Limb (tissue), 2 donors: ENCODE measurements around the gene PTRH1.
"Not testable (repeated sequence)": the region's sequence is repeated elsewhere in the genome, so short reads cannot be mapped to it uniquely, and the experiment has no call there.

Source experiments
- DNase-seq, 2 donors: peaks; one replicate each; pipeline ENCODE4 v3.0.0-alpha.2; 2016; ENCODE audit errors: extremely low spot score in 2 of 2

PTRH1 gene

GRCh38 chr9:127715470-127716337, at the start of gene PTRH1, which contains the start of gene TTC16:
PTRH1 (minus strand) TSS chr9:127715663; CDS start chr9:127715639, 24 bp downstream.
TTC16 (plus strand) TSS chr9:127716079; CDS start chr9:127716146, 67 bp downstream.
- DNase-seq: peak; percentile 96 to 98

GRCh38 chr9:127763918-127764384, 48.5 kb upstream of the PTRH1 start:
- peak in 1 of 2 donors; percentile 42 for DNase-seq

- no peak for DNase-seq
These were observed 46.7 kb upstream of the PTRH1 start for GRCh38 chr9:127762111-127762676.

- no peak for DNase-seq
These were observed 46.1 kb upstream of the PTRH1 start for GRCh38 chr9:127761491-127761956.

- no peak for DNase-seq
These were observed 45.6 kb upstream of the PTRH1 start for GRCh38 chr9:127761061-127761460.

DNA sequence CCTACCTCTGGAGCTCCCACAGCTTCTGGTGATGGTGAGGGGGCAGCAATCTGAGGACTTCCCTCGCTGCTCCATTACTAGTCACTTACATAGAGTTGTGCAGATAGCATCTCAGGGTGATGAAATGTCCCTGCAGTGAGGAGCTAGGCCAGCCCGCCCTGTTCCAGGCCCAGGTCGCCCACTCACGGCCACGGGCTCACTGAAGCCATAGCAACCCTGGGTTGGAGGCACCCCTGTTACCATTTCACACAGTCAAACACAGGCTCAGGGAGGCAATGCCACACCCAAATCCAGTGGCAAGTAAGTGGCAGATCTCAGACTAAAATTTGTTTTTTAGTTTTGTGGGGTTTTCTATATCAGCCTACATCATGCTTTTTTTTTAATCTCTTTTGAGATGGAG, 43.4 kb upstream of the PTRH1 start:
- no peak for DNase-seq

DNA sequence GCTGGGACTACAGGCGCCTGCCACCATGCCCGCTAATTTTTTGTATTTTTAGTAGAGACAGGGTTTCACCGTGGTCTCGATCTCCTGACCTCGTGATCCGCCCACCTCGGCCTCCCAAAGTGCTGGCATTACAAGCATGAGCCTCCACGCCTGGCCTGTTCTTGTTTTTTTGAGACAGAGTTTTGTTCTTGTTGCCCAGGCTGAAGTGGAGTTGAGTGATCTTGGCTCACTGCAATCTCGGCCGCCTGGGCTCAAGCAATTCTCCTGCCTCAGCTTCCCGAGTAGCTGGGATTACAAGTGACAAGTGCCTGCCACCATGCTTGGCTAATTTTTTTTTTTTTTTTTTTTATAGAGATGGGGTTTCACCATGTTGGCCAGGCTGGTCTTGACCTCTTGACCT, 41.3 kb upstream of the PTRH1 start:
- DNase-seq: not testable (repeated sequence)

DNA sequence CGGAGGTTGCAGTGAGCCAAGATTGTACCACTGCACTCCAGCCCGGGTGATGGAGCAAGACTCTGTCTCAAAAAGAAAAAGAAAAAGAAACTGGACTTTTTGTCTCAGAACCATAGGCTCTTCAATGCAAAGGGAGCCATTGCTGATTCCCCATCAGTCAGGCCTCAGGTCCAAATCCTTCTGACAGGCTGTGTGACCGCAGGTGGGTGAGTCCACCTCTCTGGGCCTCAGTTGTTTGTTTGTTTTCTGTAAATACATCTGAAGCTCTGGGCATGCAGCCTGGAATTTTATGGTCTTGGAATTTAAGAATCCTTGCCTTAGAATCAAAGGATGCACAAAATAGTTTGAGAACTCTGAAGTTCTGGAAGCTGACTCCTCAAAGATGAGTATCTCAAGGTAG, 40.8 kb upstream of the PTRH1 start:
- no peak for DNase-seq

DNA sequence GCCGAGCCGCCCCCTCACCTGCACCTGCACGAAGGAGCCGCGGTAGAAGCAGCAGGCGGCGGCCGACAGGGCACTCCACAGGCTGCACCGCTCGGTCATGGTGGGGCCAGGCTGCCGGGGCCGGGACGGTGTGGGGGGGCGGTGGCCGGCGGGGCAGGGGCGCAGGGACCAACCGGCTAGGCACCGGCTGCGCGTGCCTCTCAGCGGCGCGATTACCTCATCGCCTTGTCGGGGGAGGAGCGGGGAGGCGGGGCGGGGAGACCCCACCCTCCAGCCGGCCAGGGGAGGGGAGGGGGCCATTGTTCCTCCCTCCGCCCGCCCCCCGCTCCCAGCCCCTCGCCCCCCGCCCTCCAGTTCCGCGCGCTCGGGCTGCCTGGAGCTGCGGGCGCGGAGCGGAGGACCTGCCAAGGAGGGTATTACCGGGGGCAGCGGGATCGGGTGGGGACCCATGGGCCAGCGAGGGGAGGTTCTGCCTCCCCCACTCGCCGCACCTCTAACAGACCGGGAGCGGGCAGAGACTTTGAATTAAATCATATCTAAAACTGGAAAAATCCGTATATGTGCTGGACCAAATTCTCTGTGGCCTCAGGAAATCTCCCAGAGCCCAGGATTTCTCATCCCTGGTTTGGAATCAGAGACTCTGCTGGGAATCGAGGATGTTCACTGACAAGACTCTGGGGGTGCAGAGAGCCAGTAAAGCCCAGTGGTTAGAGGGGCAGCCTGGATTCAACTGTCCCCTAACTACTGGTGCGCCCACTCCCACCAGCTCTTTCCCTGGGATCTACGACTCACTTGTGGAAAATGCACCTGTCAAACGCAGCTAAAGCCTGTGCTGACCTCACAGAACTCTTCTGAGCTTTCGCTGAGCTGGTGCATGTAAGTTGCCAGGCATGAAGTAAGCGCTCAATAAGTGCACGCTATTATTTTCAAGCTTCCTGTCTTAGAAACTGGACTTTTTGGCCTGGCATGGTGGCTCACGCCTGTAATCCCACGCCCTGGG, 39.9 kb upstream of the PTRH1 start:
- peak in 1 of 2 donors; percentile 86 for DNase-seq

- DNase-seq: peak in 1 of 2 donors; percentile 81
These were observed 38.9 kb upstream of the PTRH1 start for GRCh38 chr9:127754099-127755060.

GRCh38 chr9:127753622-127754021, 38.2 kb upstream of the PTRH1 start:
- no peak for DNase-seq

DNA sequence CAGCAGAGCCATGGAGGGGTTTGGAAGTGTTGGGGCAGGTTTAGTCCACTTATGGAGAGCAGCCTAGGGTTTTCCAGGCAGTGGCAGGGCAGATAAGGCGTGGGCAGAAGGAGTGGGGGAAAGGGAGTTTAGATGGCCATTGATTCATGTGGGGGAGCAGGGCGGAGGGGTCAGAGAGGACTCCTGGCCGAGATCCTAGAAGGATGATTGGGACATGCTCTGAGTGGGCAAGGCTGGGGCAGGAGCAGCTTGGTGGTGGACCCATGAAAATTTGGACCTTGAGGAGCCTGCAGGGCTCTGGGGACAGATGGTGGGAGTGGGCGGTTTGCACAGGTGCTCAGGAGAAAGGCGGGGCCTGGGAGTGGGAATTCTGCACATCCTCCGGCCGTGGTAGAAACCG, 37.7 kb upstream of the PTRH1 start:
- no peak for DNase-seq

DNA sequence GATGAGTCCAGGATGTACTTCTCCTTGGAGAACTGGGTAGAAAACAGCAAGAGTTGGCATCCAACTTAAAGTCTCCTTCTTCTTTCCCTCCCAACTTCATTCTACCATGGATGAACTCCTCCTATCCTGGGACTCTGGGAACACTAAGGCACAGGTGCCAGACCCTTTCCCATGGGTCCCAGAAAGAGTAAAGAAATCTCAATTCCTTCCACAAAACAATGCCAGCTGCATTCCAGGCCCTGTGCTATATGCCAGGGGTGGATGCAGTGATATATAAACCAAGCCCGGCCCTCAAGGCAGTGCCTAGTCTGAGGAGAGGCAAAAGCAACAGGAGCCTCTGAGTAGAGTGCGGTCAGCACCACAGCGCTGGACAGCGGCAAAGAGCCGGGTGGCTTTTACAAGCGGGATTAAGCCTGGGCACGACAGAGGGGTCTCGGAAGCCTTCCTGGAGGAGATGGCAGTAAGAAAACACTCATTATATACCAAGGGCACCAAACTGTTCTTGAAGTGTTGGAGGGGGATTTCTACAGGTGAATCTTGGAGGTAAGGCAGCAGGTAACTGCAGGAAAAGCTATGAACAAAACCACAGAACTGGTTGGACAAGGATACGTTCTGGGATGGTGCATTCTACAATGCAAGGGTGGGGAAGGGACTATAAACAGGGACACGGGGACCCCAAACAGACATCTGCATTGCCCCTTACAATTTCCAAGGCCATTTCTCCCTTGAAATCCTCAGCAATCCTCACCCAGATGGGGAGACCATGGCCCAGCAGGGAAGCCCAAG, 36.0 kb upstream of the PTRH1 start:
- peak in 1 of 2 donors; percentile 63 for DNase-seq

GRCh38 chr9:127749090-127749787, 33.8 kb upstream of the PTRH1 start:
- DNase-seq: no peak

DNA sequence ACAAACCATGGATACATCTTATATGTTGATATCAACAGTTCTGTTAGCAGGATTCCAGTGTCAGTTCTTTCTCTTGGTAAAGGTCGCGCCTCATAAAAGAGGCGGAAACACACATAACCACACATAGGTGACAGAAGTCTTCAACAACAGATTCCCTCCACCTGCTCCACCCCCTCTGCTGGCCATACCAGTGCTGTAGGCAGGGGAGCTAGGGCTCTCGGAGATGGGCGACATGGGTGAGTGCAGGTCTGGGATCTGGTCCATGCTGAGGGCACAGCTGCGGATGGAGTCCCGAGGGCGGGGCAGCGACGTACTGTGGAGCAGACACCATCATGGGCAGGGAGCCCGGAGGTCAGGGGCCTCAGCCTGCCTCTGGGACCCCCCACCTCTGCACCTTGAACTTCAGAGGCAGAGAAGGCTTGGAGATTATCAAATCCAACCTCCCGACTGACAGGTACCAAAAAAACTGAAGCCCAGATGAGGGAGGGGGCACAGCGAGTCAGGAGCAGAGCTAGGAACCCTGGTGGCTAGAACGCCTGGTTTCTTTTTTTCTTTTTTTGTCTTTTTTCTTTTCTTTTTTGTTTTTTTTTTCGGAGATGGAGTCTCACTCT, 31.6 kb upstream of the PTRH1 start:
- DNase-seq: no peak

GRCh38 chr9:127744398-127745110, 29.1 kb upstream of the PTRH1 start:
- no peak for DNase-seq

DNA sequence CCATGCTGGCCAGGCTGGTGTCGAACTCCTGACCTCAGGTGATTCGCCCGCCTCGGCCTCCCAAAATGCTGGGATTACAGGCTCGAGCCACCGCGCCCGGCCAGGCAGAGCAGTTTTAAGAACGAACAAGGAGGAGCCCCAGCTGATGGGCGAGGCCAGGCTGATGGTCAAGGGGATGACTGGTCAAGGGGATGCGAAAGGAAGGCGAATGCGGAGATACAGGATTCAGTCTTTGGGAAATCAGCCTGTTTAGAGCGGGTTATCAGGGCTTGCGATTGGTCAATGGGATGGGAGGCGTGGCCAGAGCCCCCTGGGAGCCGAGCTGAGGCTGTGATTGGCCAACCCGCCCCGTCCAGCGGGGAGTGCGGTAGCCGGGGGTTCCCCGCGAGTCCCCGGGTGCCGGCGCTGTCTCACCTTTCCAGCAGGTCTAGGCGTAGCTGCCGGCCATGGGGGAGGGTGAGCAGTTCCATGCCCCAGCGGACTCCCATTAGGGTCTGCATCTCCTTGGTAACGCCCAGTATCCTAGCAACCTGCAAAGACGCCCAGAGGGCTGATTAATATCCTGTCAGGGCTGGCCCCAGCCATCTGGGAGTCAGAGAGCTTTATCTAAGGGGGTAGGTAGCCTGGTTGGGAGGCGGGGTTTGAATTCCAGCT, 27.1 kb upstream of the PTRH1 start:
- DNase-seq: peak in 1 of 2 donors; percentile 85
